Activated CD8-positive, alpha-beta T cell treated with anti-CD3 and anti-CD28 coated beads for 36 hours (primary cell): ENCODE measurements around the gene SLC39A11. TPM values are rescaled to one million over a fixed set of nuclear protein-coding genes. Genes with fewer than 3 reads are reported as not detected.

Experiments
- ATAC-seq: fragments of 200-7000 bp; cut with Tn5 transposase; one replicate; pipeline ENCODE4 v1.10.0; 2021; ENCODE audit warnings: mild to moderate bottlenecking, moderate library complexity
- CTCF ChIA-PET: fragments of 350-600 bp; sonication (Branson Sonifier 250); formaldehyde crosslinking; loops from one replicate; lab custom pipeline; 2021; ENCODE audit warnings: antibody characterized with exemption; lab: Charles Lee
- POLR2A ChIA-PET: fragments of 350-600 bp; sonication (Branson Sonifier 250); formaldehyde crosslinking; loops from one replicate; lab custom pipeline; 2021; ENCODE audit warnings: antibody characterized with exemption; lab: Charles Lee
- DNase-seq: peaks from one replicate; pipeline ENCODE4 v3.0.0-alpha.2; 2020
- H3K27ac Mint-ChIP-seq: one replicate; pipeline ENCODE4 v1.8.0; 2021; ENCODE audit warnings: mild to moderate bottlenecking, mixed read lengths
- H3K27me3 Mint-ChIP-seq: one replicate; pipeline ENCODE4 v1.8.0; 2021; ENCODE audit warnings: mixed read lengths
- H3K36me3 Mint-ChIP-seq: one replicate; pipeline ENCODE4 v1.8.0; 2021; ENCODE audit warnings: low read depth, mixed read lengths
- H3K4me1 Mint-ChIP-seq: one replicate; pipeline ENCODE4 v1.8.0; 2021; ENCODE audit warnings: low read depth, mixed read lengths
- H3K4me3 Mint-ChIP-seq: one replicate; pipeline ENCODE4 v1.8.0; 2021; ENCODE audit warnings: mild to moderate bottlenecking, moderate library complexity, mixed read lengths
- H3K9me3 Mint-ChIP-seq: one replicate; pipeline ENCODE4 v1.8.0; 2021; ENCODE audit warnings: mixed read lengths
- intact Hi-C: fragments of 100-400 bp; cut with micrococcal nuclease; formaldehyde crosslinking; loops from one replicate; pipeline ENCODE4 v1.10.0; 2022
- total RNA-seq, 2 experiments: library from RNA; stranded (reverse); gene quantifications; one replicate each; pipeline ENCODE4 v1.2.3, GENCODE V29; 2021
- TF ChIP-seq, protein P1 (sequence below): fragments of 200-600 bp; IDR thresholded peaks from one replicate; pipeline ENCODE4 v1.8.0; 2022; ENCODE audit warnings: antibody characterized with exemption, mild to moderate bottlenecking

The SLC39A11 gene
- total RNA-seq, 2 experiments from 2014 or later: 14.4 to 14.9 TPM

DNA sequence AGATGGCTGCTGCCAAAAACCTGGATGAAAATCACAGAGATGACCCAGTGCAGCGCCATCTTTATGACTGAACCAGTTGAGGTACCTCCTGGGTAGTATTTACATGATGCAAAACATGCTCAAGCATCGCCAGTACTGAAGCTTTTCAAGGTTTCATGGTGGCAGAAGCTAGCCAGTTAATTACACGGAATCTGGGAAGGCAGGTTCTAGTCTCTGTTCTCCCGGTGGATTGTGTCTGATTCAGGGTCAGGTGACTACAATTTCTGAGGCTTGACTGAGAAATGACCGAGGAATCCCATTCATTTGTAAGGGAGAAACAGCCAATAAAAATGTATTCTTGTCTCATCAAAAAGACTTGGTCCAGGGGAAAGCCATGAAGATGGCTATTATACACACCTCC lies 209.1 kb downstream of the SLC39A11 start:
- DNase-seq (no peak), ATAC-seq (no peak)
- peaks cover 50% of the 10 kb centered on the region for H3K36me3 Mint-ChIP-seq
- POLR2A ChIA-PET: no interaction called here
- intact Hi-C loops: no loop called here
- peaks cover 5% of the 10 kb centered on the region for H3K4me1 Mint-ChIP-seq
- no peak overlapping the region for H3K4me3 Mint-ChIP-seq
- CTCF ChIA-PET: no interaction called here
- no peak overlapping the region for H3K27ac Mint-ChIP-seq
- TF ChIP-seq, protein P1, sequence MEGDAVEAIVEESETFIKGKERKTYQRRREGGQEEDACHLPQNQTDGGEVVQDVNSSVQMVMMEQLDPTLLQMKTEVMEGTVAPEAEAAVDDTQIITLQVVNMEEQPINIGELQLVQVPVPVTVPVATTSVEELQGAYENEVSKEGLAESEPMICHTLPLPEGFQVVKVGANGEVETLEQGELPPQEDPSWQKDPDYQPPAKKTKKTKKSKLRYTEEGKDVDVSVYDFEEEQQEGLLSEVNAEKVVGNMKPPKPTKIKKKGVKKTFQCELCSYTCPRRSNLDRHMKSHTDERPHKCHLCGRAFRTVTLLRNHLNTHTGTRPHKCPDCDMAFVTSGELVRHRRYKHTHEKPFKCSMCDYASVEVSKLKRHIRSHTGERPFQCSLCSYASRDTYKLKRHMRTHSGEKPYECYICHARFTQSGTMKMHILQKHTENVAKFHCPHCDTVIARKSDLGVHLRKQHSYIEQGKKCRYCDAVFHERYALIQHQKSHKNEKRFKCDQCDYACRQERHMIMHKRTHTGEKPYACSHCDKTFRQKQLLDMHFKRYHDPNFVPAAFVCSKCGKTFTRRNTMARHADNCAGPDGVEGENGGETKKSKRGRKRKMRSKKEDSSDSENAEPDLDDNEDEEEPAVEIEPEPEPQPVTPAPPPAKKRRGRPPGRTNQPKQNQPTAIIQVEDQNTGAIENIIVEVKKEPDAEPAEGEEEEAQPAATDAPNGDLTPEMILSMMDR: no peak
- H3K9me3 Mint-ChIP-seq: peaks cover 15% of the 10 kb centered on the region
- H3K27me3 Mint-ChIP-seq: no peaks in the 10 kb centered on the region

DNA sequence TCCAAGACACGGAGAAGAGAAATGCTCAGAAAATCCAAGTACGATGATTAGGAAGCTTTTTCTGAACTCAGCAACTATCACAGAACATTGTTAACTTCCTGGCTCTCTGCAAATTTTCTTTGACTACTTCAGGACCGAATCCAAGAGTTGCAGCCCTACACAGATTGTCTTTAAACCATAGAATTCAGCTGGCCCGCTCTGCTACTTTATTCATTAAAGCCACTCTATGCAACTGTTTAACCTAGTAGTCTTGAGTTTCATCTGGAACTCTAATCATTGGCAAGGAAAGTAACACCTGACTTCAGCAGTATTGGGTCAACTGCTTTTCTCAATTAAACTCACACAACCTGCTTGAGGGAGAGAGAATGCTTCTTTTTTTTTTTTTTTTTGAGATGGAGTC lies 210.1 kb downstream of the SLC39A11 start:
- Mint-ChIP-seq H3K27ac (no peak overlapping the region), H3K27me3 (no peaks in the 10 kb centered on the region), H3K36me3 (peaks cover 44% of the 10 kb centered on the region), H3K4me1 (no peaks in the 10 kb centered on the region), H3K9me3 (peaks cover 15% of the 10 kb centered on the region), H3K4me3 (no peak overlapping the region)
- no peak for ATAC-seq
- ChIA-PET CTCF (no interaction called here), POLR2A (no interaction called here)
- TF ChIP-seq, protein P1: no peak
- DNase-seq: no peak
- intact Hi-C loops: no loop called here

DNA sequence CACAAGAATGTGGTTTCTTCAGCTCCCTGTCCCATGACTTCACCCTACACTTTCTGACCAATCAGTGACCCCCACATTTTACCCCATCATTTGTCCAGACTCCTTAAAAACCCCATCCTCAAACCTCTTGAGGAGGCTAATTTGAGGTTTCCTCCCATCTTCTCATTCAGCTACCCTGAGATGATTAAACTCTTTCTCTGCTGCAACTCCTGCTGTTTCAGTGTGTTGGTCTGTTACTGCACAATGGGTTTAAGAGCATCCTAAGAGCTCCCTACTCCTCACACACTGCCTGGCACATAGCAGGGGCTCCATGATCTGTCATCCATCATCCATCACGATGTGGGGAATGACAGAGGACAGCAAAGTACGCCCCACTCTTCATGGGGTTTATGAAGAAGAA lies 212.6 kb downstream of the SLC39A11 start:
- H3K9me3 Mint-ChIP-seq: peaks cover 25% of the 10 kb centered on the region
- H3K4me3 Mint-ChIP-seq: no peak overlapping the region
- H3K27ac Mint-ChIP-seq: no peak overlapping the region
- H3K27me3 Mint-ChIP-seq: no peaks in the 10 kb centered on the region
- no peaks in the 10 kb centered on the region for H3K4me1 Mint-ChIP-seq
- H3K36me3 Mint-ChIP-seq: peaks cover 48% of the 10 kb centered on the region
- no peak for DNase-seq
- intact Hi-C loops: no loop called here
- ATAC-seq: no peak
- TF ChIP-seq, protein P1: no peak
- POLR2A ChIA-PET: interaction anchor here (0.6 kb wide), 1 partner anchor 277 kb away, joined by 3 read pairs; no protein-coding TSS in a partner anchor
- CTCF ChIA-PET: no interaction called here

DNA sequence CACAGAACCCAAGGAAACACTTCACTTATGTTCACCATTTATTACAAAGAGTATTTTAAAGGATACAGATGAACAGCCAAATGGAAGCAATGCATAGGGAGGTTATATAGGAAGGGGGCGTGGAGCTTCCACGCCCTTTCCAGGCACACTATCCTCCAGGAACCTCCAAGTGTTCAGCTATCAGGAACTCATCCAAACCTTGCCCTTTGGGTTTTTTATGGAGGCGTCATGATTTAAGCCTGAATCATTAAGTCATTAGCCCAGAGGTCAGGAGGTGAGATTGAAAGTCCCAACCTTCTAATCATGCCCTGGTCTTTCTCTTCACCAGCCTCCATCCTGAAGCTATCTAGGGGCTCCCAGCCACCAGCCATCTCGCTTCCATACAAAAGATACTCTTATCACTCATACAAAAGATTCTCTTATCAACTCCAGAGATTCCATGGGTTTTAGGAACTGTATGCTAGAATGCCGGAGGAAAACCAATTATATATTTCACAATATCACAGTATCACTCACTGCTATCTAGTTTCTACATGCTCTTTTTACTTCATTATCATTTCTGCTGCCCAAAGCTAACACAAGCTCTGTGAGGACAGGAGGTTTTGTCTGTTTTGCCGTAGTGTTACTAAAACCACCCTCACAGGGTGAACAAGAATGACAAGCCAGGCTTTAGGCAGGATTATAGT lies 213.4 kb downstream of the SLC39A11 start:
- intact Hi-C loops: no loop called here
- POLR2A ChIA-PET: interaction anchor here (0.6 kb wide), 1 partner anchor 278 kb away, joined by 3 read pairs; no protein-coding TSS in a partner anchor
- Mint-ChIP-seq H3K36me3 (peaks cover 53% of the 10 kb centered on the region), H3K4me3 (no peak overlapping the region), H3K27ac (no peak overlapping the region), H3K4me1 (no peaks in the 10 kb centered on the region), H3K9me3 (peaks cover 25% of the 10 kb centered on the region), H3K27me3 (no peaks in the 10 kb centered on the region)
- no peak for DNase-seq
- TF ChIP-seq, protein P1: no peak
- no peak for ATAC-seq
- CTCF ChIA-PET: no interaction called here

DNA sequence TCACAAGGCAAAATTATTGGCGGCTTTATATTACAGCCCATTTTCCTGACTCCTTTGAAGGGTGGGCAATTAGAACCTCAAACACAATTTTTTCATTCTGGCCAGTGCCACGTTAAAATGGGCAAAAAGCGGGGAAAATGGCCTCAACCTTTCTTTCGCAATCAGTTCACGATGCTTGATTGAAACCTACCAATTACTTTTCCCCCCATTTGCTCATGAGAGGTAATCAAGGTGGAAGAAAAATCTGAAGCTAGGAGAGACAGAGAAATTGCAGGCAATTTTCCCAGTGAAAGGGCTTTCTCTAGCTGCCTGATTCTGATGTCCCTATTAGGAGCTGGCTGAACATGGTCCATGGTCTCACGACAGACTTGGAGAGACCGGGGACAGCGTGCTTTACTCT lies 215.1 kb downstream of the SLC39A11 start:
- TF ChIP-seq, protein P1: no peak
- Mint-ChIP-seq H3K9me3 (peaks cover 23% of the 10 kb centered on the region), H3K27ac (no peak overlapping the region), H3K4me3 (no peak overlapping the region), H3K36me3 (peaks cover 45% of the 10 kb centered on the region), H3K27me3 (no peaks in the 10 kb centered on the region), H3K4me1 (no peaks in the 10 kb centered on the region)
- ChIA-PET POLR2A (no interaction called here), CTCF (no interaction called here)
- ATAC-seq (no peak), DNase-seq (no peak)
- intact Hi-C loops: no loop called here
